ENCODE data around the gene CCDC18.

GRCh38 chr1:93172778-93173177, 7.7 kb upstream of the CCDC18 start:
- TF ChIP-seq CTCF (IDR thresholded peaks at IDR 0.05) (no peak), POLR2A (IDR thresholded peaks at IDR 0.05) (no peak)

Measured in uterus (tissue), 2 donors.